Measurements from ENCODE around the gene GSG1L. TPM values are rescaled to one million over a fixed set of nuclear protein-coding genes. Genes with fewer than 3 reads are reported as not detected.
A peak's percentile ranks its signal among the peaks of the same experiment; 100 is the strongest.

Gene GSG1L
- total RNA-seq, 1 donor from 2014 or later: 1.6 TPM

- Histone ChIP-seq H3K36me3 (peaks cover 99% of the 10 kb centered on the region), H3K27me3 (no peaks in the 10 kb centered on the region), H3K4me3 (no peak overlapping the region), H3K27ac (no peak overlapping the region), H3K9me3 (no peaks in the 10 kb centered on the region), H3K4me1 (no peaks in the 10 kb centered on the region)
- ATAC-seq (no peak), DNase-seq (peak; percentile 50)
- TF ChIP-seq CTCF (IDR thresholded peaks at IDR 0.05): no peak
- intact Hi-C loops (cut with DNase I): no loop called here
Measured at GRCh38 chr16:28104404-28104803, 40.9 kb upstream of the GSG1L start.

GRCh38 chr16:28103516-28104170 lies 40.1 kb upstream of the GSG1L start:
- H3K27me3 ChIP-seq: no peaks in the 10 kb centered on the region
- peaks cover 100% of the 10 kb centered on the region for H3K36me3 ChIP-seq
- H3K4me1 ChIP-seq: no peaks in the 10 kb centered on the region
- no peak overlapping the region for H3K4me3 ChIP-seq
- H3K9me3 ChIP-seq: no peaks in the 10 kb centered on the region
- ATAC-seq (no peak), DNase-seq (peak; percentile 39)
- intact Hi-C loops (cut with DNase I): no loop called here
- no peak overlapping the region for H3K27ac ChIP-seq
- TF ChIP-seq CTCF (IDR thresholded peaks at IDR 0.05): no peak

GRCh38 chr16:28101533-28101890 lies 38.0 kb upstream of the GSG1L start:
- H3K27me3 ChIP-seq: no peaks in the 10 kb centered on the region
- intact Hi-C loops (cut with DNase I): no loop called here
- ATAC-seq (no peak), DNase-seq (peak; percentile 20)
- H3K27ac ChIP-seq: no peak overlapping the region
- H3K36me3 ChIP-seq: peaks cover 89% of the 10 kb centered on the region
- H3K9me3 ChIP-seq: no peaks in the 10 kb centered on the region
- no peak for TF ChIP-seq CTCF (IDR thresholded peaks at IDR 0.05)
- H3K4me3 ChIP-seq: no peak overlapping the region
- H3K4me1 ChIP-seq: no peaks in the 10 kb centered on the region

- H3K4me1 ChIP-seq: no peaks in the 10 kb centered on the region
- H3K27ac ChIP-seq: no peak overlapping the region
- TF ChIP-seq CTCF (IDR thresholded peaks at IDR 0.05): no peak
- H3K9me3 ChIP-seq: no peaks in the 10 kb centered on the region
- DNase-seq (peak; percentile 44), ATAC-seq (no peak)
- no peak overlapping the region for H3K4me3 ChIP-seq
- intact Hi-C loops (cut with DNase I): no loop called here
- peaks cover 83% of the 10 kb centered on the region for H3K36me3 ChIP-seq
- no peaks in the 10 kb centered on the region for H3K27me3 ChIP-seq
Measured at GRCh38 chr16:28100810-28101532, 37.5 kb upstream of the GSG1L start.

GRCh38 chr16:28098959-28099945 lies 35.7 kb upstream of the GSG1L start:
- H3K27ac ChIP-seq: no peak overlapping the region
- no peaks in the 10 kb centered on the region for H3K9me3 ChIP-seq
- no peaks in the 10 kb centered on the region for H3K4me1 ChIP-seq
- DNase-seq (peak; percentile 39), ATAC-seq (no peak)
- no peak overlapping the region for H3K4me3 ChIP-seq
- H3K27me3 ChIP-seq: no peaks in the 10 kb centered on the region
- intact Hi-C loops (cut with DNase I): no loop called here
- no peak for TF ChIP-seq CTCF (IDR thresholded peaks at IDR 0.05)
- peaks cover 66% of the 10 kb centered on the region for H3K36me3 ChIP-seq

Measured in upper lobe of right lung (tissue), 1 donor.